CD14-positive monocyte (primary cell): Measurements from ENCODE around the gene GEMIN8. TPM values are rescaled to one million over a fixed set of nuclear protein-coding genes. Genes with fewer than 3 reads are reported as not detected.

Experiments used
- DNase-seq, 3 donors: peaks; one replicate each; pipeline ENCODE4 v3.0.0-alpha.2; 2011 to 2022
- H2AFZ ChIP-seq: 2 replicates; pipeline ENCODE4 v1.6.0; 2012; ENCODE audit warnings: mild to moderate bottlenecking, low read depth, low read length, inconsistent platforms; ENCODE audit not compliant: insufficient read depth, poor library complexity, severe bottlenecking
- H3K27ac ChIP-seq, 2 donors: 1 replicate in 1 of 2; 2 replicates in 1 of 2; pipeline ENCODE4 v1.5.1; 2012 to 2013; ENCODE audit warnings: low read length in 2 of 2, control low read depth in 1 of 2, inconsistent platforms in 1 of 2, low read depth in 1 of 2, mild to moderate bottlenecking in 1 of 2
- H3K27me3 ChIP-seq, 2 donors: one replicate each; pipeline versions ENCODE4 v1.6.0 to v1.6.1; 2011 to 2013; ENCODE audit warnings: low read length in 2 of 2; ENCODE audit not compliant: control insufficient read depth in 2 of 2, insufficient read depth in 2 of 2
- H3K36me3 ChIP-seq, 2 donors: replicated peaks in 1 of 2; 1 replicate in 1 of 2; 2 replicates in 1 of 2; pipeline versions ENCODE4 v1.5.1 to v1.6.1; 2012 to 2013; ENCODE audit warnings: low read length in 2 of 2, control low read depth in 1 of 2, inconsistent platforms in 1 of 2, mild to moderate bottlenecking in 1 of 2; ENCODE audit not compliant: insufficient read depth in 2 of 2, control insufficient read depth in 1 of 2
- H3K4me1 ChIP-seq, 2 donors: 1 replicate in 1 of 2; 2 replicates in 1 of 2; pipeline versions ENCODE4 v1.5.1 to v1.6.1; 2012 to 2013; ENCODE audit warnings: low read length in 2 of 2, control low read depth in 1 of 2, inconsistent platforms in 1 of 2, mild to moderate bottlenecking in 1 of 2, moderate library complexity in 1 of 2; ENCODE audit not compliant: insufficient read depth in 2 of 2, control insufficient read depth in 1 of 2
- H3K4me2 ChIP-seq: replicated peaks from 2 replicates; pipeline ENCODE3; 2012; ENCODE audit warnings: low read length, moderate library complexity, mild to moderate bottlenecking; ENCODE audit not compliant: poor library complexity, severe bottlenecking; ENCODE audit errors: extremely low read depth
- H3K4me3 ChIP-seq, 3 experiments: fragments of 200-600 bp in 1 of 3; sonication (generic) in 1 of 3; replicated peaks in 1 of 3; 1 replicate in 2 of 3; 2 replicates in 1 of 3; pipeline ENCODE4 v1.5.1; 2011 to 2013; ENCODE audit warnings: low read length in 3 of 3, mild to moderate bottlenecking in 3 of 3, control low read depth in 2 of 3, low read depth in 2 of 3, inconsistent platforms in 1 of 3, moderate library complexity in 1 of 3
- H3K79me2 ChIP-seq: 2 replicates; pipeline ENCODE4 v1.6.0; 2012; ENCODE audit warnings: mild to moderate bottlenecking, control low read depth, inconsistent platforms, low read length, moderate library complexity; ENCODE audit not compliant: insufficient read depth
- H3K9ac ChIP-seq: 2 replicates; pipeline ENCODE4 v1.6.0; 2017; ENCODE audit warnings: low read length, mild to moderate bottlenecking; ENCODE audit not compliant: insufficient read depth, poor library complexity, severe bottlenecking
- H3K9me3 ChIP-seq, 2 donors: replicated peaks in 1 of 2; 1 replicate in 1 of 2; 2 replicates in 1 of 2; pipeline versions ENCODE4 v1.5.1 to v1.6.1; 2012 to 2013; ENCODE audit warnings: low read length in 2 of 2, control low read depth in 1 of 2; ENCODE audit not compliant: control insufficient read depth in 1 of 2, insufficient read depth in 1 of 2
- H4K20me1 ChIP-seq: 2 replicates; pipeline ENCODE4 v1.6.0; 2012; ENCODE audit warnings: mild to moderate bottlenecking, low read length, control low read depth, moderate library complexity; ENCODE audit not compliant: insufficient read depth
- H3K27ac Mint-ChIP-seq, 7 donors: one replicate each; pipeline ENCODE4 v1.8.0; 2020; ENCODE audit warnings: mild to moderate bottlenecking in 7 of 7, mixed read lengths in 7 of 7, moderate library complexity in 6 of 7, inconsistent platforms in 2 of 7
- H3K27me3 Mint-ChIP-seq, 3 donors: one replicate each; pipeline ENCODE4 v1.8.0; 2021 to 2022; ENCODE audit warnings: low read depth in 3 of 3, mild to moderate bottlenecking in 3 of 3, mixed read lengths in 3 of 3, moderate library complexity in 3 of 3, inconsistent platforms in 1 of 3
- H3K36me3 Mint-ChIP-seq, 2 donors: one replicate each; pipeline ENCODE4 v1.8.0; 2020; ENCODE audit warnings: mixed read lengths in 2 of 2, inconsistent platforms in 1 of 2, mild to moderate bottlenecking in 1 of 2
- H3K4me1 Mint-ChIP-seq: one replicate; pipeline ENCODE4 v1.8.0; 2020; ENCODE audit warnings: mild to moderate bottlenecking, mixed read lengths
- H3K4me3 Mint-ChIP-seq, 2 donors: one replicate each; pipeline ENCODE4 v1.8.0; 2020; ENCODE audit warnings: mild to moderate bottlenecking in 2 of 2, mixed read lengths in 2 of 2, moderate library complexity in 1 of 2
- H3K9me3 Mint-ChIP-seq, 7 donors: one replicate each; pipeline ENCODE4 v1.8.0; 2020 to 2022; ENCODE audit warnings: mixed read lengths in 7 of 7, mild to moderate bottlenecking in 6 of 7, moderate library complexity in 6 of 7, inconsistent platforms in 2 of 7
- WGBS: methylation state at CpG from one replicate; pipeline ENCODE4 v1.1.5; 2013; ENCODE audit warnings: missing lambda C conversion rate; ENCODE audit not compliant: insufficient coverage; 5-methylcytosine and 5-hydroxymethylcytosine counted together
- intact Hi-C, 2 donors: fragments of 100-400 bp; cut with micrococcal nuclease; formaldehyde crosslinking; loops; one replicate each; pipeline versions ENCODE4 v1.15.0 to v1.15.1; 2023
- polyA plus RNA-seq, 3 donors: library from polyadenylated mRNA; depleted of rRNA in 1 of 3; unstranded in 2 of 3; stranded (reverse) in 1 of 3; fragments of 300-500 nt in 2 of 3; fragments of >200 nt in 1 of 3; fragmentation: Illumina TruSeq in 2 of 3; gene quantifications; 1 replicate in 2 of 3; 2 replicates in 1 of 3; pipeline ENCODE4 v1.2.3, GENCODE V29; 2012 to 2021
- TF ChIP-seq, protein P1 (sequence below): fragments of 200-600 bp; IDR thresholded peaks from one replicate; pipeline ENCODE4 v1.8.0; 2022; ENCODE audit warnings: antibody characterized with exemption, mild to moderate bottlenecking

The GEMIN8 gene
- polyA plus RNA-seq, 3 donors, result 10.9 to 15.0 (median 12.6) TPM

DNA sequence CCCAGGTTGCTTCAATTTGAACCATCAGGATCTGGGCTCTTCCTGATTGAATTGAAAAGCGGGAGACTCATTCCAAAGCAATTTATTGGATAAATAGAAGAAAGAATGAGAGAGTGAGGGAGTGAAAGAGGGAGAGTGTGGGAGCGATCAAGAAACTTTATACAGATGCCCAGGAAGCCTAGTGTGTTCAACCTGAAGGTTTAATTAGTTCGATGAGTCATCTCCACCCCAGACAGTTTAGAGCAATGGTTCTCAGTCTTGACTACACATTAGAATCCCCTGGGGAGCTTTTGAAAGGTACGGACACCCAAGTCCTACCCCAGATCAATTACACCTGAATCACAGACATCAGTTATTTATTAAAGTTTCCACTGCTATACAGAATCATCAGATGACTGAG, 61.5 kb downstream of the GEMIN8 start:
- H3K4me2 ChIP-seq, result no peak overlapping the region
- no peak overlapping the region for H3K4me3 ChIP-seq
- H3K27ac ChIP-seq, result no peak overlapping the region
- H4K20me1 ChIP-seq, result no peaks in the 10 kb centered on the region
- H3K27me3 Mint-ChIP-seq, result peaks cover 0 to 2% (median 0%) of the 10 kb centered on the region in 3 donors
- H3K36me3 ChIP-seq, result no peaks in the 10 kb centered on the region
- no peaks in the 10 kb centered on the region for H3K36me3 Mint-ChIP-seq
- H3K27me3 ChIP-seq, result no peaks in the 10 kb centered on the region
- WGBS, result no CpG with 5 or more reads among the region's 4 CpGs
- intact Hi-C loops, result no loop called here
- no peaks in the 10 kb centered on the region for H3K9me3 ChIP-seq
- TF ChIP-seq, protein P1, sequence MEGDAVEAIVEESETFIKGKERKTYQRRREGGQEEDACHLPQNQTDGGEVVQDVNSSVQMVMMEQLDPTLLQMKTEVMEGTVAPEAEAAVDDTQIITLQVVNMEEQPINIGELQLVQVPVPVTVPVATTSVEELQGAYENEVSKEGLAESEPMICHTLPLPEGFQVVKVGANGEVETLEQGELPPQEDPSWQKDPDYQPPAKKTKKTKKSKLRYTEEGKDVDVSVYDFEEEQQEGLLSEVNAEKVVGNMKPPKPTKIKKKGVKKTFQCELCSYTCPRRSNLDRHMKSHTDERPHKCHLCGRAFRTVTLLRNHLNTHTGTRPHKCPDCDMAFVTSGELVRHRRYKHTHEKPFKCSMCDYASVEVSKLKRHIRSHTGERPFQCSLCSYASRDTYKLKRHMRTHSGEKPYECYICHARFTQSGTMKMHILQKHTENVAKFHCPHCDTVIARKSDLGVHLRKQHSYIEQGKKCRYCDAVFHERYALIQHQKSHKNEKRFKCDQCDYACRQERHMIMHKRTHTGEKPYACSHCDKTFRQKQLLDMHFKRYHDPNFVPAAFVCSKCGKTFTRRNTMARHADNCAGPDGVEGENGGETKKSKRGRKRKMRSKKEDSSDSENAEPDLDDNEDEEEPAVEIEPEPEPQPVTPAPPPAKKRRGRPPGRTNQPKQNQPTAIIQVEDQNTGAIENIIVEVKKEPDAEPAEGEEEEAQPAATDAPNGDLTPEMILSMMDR, result no peak
- no peak overlapping the region for H2AFZ ChIP-seq
- no peak for DNase-seq
- peaks cover 0 to 5% (median 1%) of the 10 kb centered on the region in 7 donors for H3K9me3 Mint-ChIP-seq
- no peak overlapping the region for H3K27ac Mint-ChIP-seq
- no peak overlapping the region for H3K9ac ChIP-seq
- H3K79me2 ChIP-seq, result no peaks in the 10 kb centered on the region
- no peaks in the 10 kb centered on the region for H3K4me1 Mint-ChIP-seq
- no peaks in the 10 kb centered on the region for H3K4me1 ChIP-seq
- H3K4me3 Mint-ChIP-seq, result no peak overlapping the region

- intact Hi-C loops, result no loop called here
- Histone ChIP-seq H2AFZ (no peak overlapping the region), H3K4me1 (no peaks in the 10 kb centered on the region), H4K20me1 (no peaks in the 10 kb centered on the region), H3K79me2 (no peaks in the 10 kb centered on the region), H3K9ac (no peak overlapping the region), H3K27me3 (no peaks in the 10 kb centered on the region), H3K27ac (no peak overlapping the region), H3K4me3 (no peak overlapping the region), H3K36me3 (no peaks in the 10 kb centered on the region), H3K9me3 (no peaks in the 10 kb centered on the region), H3K4me2 (no peak overlapping the region)
- Mint-ChIP-seq H3K4me1 (no peaks in the 10 kb centered on the region), H3K36me3 (no peaks in the 10 kb centered on the region), H3K27me3 (peaks cover 0 to 2% (median 0%) of the 10 kb centered on the region in 3 donors), H3K4me3 (no peak overlapping the region), H3K27ac (no peak overlapping the region), H3K9me3 (peaks cover 0 to 5% (median 1%) of the 10 kb centered on the region in 7 donors)
- DNase-seq, result no peak
- WGBS, result 100% methylated on average over 1 of the region's 9 CpGs
- TF ChIP-seq, protein P1, result no peak
These were observed 62.1 kb downstream of the GEMIN8 start for GRCh38 chrX:13967636-13968035.
